Osteoblast (primary cell): Measurements from ENCODE around the gene GREB1. TPM values are rescaled to one million over a fixed set of nuclear protein-coding genes. Genes with fewer than 3 reads are reported as not detected.

Experiments
- DNase-seq: peaks from one replicate; pipeline ENCODE4 v3.0.0; 2011; ENCODE audit warnings: low spot score, mixed read lengths; ENCODE audit not compliant: insufficient read length; ENCODE audit errors: missing footprints
- H2AFZ ChIP-seq: 2 replicates; pipeline ENCODE4 v1.6.0; 2011; ENCODE audit warnings: mild to moderate bottlenecking, low read length
- H3K27ac ChIP-seq: 2 replicates; pipeline ENCODE4 v1.5.1; 2011; ENCODE audit warnings: mild to moderate bottlenecking, low read depth, low read length, moderate library complexity
- H3K27me3 ChIP-seq: 2 replicates; pipeline ENCODE4 v1.6.0; 2012; ENCODE audit warnings: mild to moderate bottlenecking, control low read depth, inconsistent platforms, low read length, moderate library complexity; ENCODE audit not compliant: insufficient read depth
- H3K36me3 ChIP-seq: 2 replicates; pipeline ENCODE4 v1.5.1; 2011; ENCODE audit warnings: mild to moderate bottlenecking, low read length, control low read depth, moderate library complexity; ENCODE audit not compliant: insufficient read depth
- H3K4me1 ChIP-seq: 2 replicates; pipeline ENCODE4 v1.5.1; 2011; ENCODE audit warnings: mild to moderate bottlenecking, low read length, control low read depth, moderate library complexity; ENCODE audit not compliant: insufficient read depth
- H3K4me2 ChIP-seq: 2 replicates; pipeline ENCODE4 v1.6.0; 2011; ENCODE audit warnings: mild to moderate bottlenecking, low read length; ENCODE audit not compliant: insufficient read depth
- H3K4me3 ChIP-seq: fragments of 200-600 bp; sonication (generic); 3 replicates; pipeline ENCODE4 v1.5.1; 2012; ENCODE audit warnings: mild to moderate bottlenecking, low read length, inconsistent platforms; ENCODE audit not compliant: insufficient read depth
- H3K79me2 ChIP-seq: 2 replicates; pipeline ENCODE4 v1.6.0; 2012; ENCODE audit warnings: mild to moderate bottlenecking, low read length, control low read depth, inconsistent platforms; ENCODE audit not compliant: insufficient read depth
- H3K9me3 ChIP-seq: 2 replicates; pipeline ENCODE4 v1.5.1; 2011; ENCODE audit warnings: low read depth, low read length, control low read depth
- H4K20me1 ChIP-seq: 2 replicates; pipeline ENCODE4 v1.6.0; 2012; ENCODE audit warnings: mild to moderate bottlenecking, low read length, control low read depth; ENCODE audit not compliant: insufficient read depth
- CTCF ChIP-seq: IDR thresholded peaks from 2 replicates; pipeline ENCODE4 v1.5.1; 2011; ENCODE audit warnings: mild to moderate bottlenecking, low read depth, low read length, moderate library complexity; ENCODE audit errors: extremely low read depth
- total RNA-seq: library from RNA; depleted of rRNA; stranded (reverse); fragments of >200 nt; gene quantifications from 2 replicates; pipeline ENCODE4 v1.2.3, GENCODE V29; 2012

The GREB1 gene
- total RNA-seq, 1 donor, result 1.1 TPM

GRCh38 chr2:11534071-11534745 is 363 bp downstream of the GREB1 start:
- no peak for DNase-seq
- H3K36me3 ChIP-seq, result no peaks in the 10 kb centered on the region

DNA sequence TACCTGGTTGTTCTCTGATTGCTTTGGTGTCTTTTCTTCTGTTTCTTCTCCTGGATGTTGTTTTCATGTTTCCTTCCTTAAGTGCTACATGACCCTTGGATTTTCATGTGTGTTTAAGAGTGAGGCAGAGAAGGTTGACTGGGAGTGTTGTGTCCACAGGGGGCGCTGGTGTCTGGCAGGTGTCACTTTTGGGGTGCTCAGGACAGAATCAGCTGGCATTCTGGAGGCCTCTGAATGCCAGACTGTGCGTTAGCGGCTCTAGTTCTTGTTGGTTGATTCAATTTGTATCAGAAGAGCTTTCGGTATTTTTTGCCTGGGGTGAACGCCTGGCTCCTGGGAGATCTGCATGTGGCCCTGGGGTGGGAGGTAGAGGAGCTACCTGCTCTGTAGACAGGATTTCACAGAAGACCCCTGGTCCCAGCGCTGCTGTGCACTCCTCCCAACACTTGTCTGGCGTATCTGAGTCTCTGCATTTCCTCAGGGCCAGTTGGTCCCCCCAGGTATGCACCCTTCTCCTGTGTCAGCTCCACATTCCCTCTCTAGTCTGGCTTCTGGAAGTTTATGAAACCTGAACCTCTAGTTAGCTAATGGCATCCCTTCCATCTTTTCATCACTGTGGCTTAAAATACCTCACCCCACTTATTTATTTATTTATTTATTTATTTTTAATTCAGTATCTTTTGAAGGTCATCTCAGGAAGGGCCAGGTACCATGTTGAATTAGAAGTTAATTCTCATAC is 1.1 kb downstream of the GREB1 start:
- no peaks in the 10 kb centered on the region for H4K20me1 ChIP-seq
- DNase-seq, result no peak
- H3K36me3 ChIP-seq, result no peaks in the 10 kb centered on the region
- H3K4me3 ChIP-seq, result no peak overlapping the region
- TF ChIP-seq CTCF, result peak; percentile 29
- H3K27ac ChIP-seq, result no peak overlapping the region
- no peaks in the 10 kb centered on the region for H3K79me2 ChIP-seq
- H3K4me2 ChIP-seq, result no peak overlapping the region
- peaks cover 42% of the 10 kb centered on the region for H3K27me3 ChIP-seq
- H3K4me1 ChIP-seq, result peaks cover 10% of the 10 kb centered on the region
- H3K9me3 ChIP-seq, result no peaks in the 10 kb centered on the region
- H2AFZ ChIP-seq, result no peak overlapping the region

More at GRCh38 chr2:11534071-11534745, 363 bp downstream of the GREB1 start:
- Histone ChIP-seq H3K4me2 (no peak overlapping the region), H3K79me2 (no peaks in the 10 kb centered on the region), H4K20me1 (no peaks in the 10 kb centered on the region), H3K4me1 (peaks cover 10% of the 10 kb centered on the region), H3K9me3 (no peaks in the 10 kb centered on the region), H3K27ac (no peak overlapping the region), H2AFZ (no peak overlapping the region), H3K27me3 (peaks cover 40% of the 10 kb centered on the region), H3K4me3 (no peak overlapping the region)
- TF ChIP-seq CTCF, result no peak

DNA sequence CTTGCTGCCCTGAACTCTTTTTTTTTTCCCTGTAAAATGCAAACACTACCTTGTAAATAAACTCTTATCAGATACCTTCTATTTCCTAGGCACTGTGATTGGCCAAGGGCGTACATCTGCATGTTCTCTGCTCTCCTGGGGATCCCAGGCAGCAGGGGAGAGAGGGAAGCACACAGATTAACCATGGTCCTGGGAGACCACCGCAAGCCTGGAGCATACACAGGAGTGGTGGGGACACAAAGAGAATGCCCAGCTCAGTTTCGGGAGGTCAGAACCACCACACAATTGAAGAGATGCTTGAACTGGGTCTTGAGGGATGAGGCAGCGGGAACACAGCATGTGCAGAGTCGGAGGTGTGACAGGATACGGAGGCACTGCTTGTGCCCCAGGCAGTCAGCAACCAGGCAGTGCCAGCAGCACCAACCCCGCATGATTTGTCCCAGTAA is 2.1 kb downstream of the GREB1 start:
- Histone ChIP-seq H3K36me3 (no peaks in the 10 kb centered on the region), H3K79me2 (no peaks in the 10 kb centered on the region), H3K9me3 (no peaks in the 10 kb centered on the region), H4K20me1 (no peaks in the 10 kb centered on the region), H3K27me3 (peaks cover 45% of the 10 kb centered on the region), H3K4me1 (peaks cover 10% of the 10 kb centered on the region), H2AFZ (no peak overlapping the region), H3K4me2 (no peak overlapping the region), H3K27ac (no peak overlapping the region), H3K4me3 (no peak overlapping the region)
- no peak for DNase-seq
- no peak for TF ChIP-seq CTCF

- Histone ChIP-seq H3K4me2 (no peak overlapping the region), H2AFZ (no peak overlapping the region), H3K36me3 (no peaks in the 10 kb centered on the region), H3K27me3 (peaks cover 42% of the 10 kb centered on the region), H3K4me1 (peaks cover 2% of the 10 kb centered on the region), H3K4me3 (no peak overlapping the region), H3K9me3 (no peaks in the 10 kb centered on the region), H3K27ac (no peak overlapping the region), H4K20me1 (no peaks in the 10 kb centered on the region), H3K79me2 (no peaks in the 10 kb centered on the region)
- TF ChIP-seq CTCF, result no peak
- DNase-seq, result no peak
Observed at GRCh38 chr2:11537951-11538350, 4.1 kb downstream of the GREB1 start.
